Activated effector memory CD4-positive, alpha-beta T cell treated with anti-CD3 and anti-CD28 coated beads, Interleukin-2, amount 50 U/mL, for 16 hours (primary cell): ENCODE results near the gene PNPT1.
"Not testable (repeated sequence)": the region's sequence is repeated elsewhere in the genome, so short reads cannot be mapped to it uniquely, and the experiment has no call there.

Experiments
- DNase-seq: peaks from one replicate; pipeline ENCODE4 v3.0.0-alpha.2; 2020

Gene PNPT1

DNA sequence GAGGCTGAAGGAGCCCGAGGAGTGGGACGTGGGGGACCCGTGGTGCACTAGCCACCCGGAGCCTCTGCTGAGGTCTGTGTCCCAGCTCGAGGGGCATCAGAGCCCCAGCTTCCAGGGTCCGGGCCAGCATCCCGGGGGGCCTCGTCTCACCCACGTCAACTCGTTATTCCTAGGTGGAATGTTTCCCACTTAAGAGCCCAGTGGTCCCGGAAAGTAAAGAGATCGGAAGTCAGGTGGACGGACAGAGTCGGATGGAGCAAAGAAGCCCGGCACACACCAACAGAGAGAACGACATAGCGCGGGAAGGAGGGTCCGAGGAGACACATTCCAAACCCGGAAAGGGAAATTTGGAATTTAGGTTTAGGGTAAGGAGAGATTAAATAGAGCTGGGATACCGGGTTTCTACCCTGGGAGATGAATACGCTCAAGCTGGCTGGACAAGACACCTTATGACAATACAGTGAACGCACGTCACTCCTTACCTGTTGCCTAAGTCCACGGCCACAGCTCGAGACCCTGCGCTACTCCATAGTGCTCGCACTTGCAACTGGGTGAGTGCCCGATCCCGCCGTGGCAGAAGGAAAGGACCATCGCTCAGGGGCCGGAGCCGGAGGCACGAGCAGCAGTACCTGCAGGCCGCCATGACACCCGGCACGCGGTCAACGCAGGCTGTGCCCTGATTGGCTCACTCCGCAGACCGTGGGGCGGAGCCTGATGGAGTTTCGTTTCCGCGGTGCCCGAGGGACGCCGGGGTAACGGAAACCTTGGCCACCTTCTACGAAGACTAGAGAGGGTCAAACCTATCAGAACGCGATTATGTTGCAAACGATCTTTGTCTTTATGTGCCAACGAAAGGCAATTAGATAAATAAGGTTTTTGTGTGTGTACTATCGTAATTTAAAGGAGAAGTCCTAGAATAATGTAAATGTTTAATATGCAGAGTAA, at the start of gene PNPT1:
Gene PNPT1 (minus strand): TSS at position 664 of the 945 bp plus-strand sequence. CDS start 21 bp downstream, at position 643.
- DNase-seq = peak; percentile 97

- no peak for DNase-seq
Measured at GRCh38 chr2:55742996-55743395, 49.4 kb upstream of the PNPT1 start.

GRCh38 chr2:55736019-55736536, 42.4 kb upstream of the PNPT1 start:
- DNase-seq = not testable (repeated sequence)

DNA sequence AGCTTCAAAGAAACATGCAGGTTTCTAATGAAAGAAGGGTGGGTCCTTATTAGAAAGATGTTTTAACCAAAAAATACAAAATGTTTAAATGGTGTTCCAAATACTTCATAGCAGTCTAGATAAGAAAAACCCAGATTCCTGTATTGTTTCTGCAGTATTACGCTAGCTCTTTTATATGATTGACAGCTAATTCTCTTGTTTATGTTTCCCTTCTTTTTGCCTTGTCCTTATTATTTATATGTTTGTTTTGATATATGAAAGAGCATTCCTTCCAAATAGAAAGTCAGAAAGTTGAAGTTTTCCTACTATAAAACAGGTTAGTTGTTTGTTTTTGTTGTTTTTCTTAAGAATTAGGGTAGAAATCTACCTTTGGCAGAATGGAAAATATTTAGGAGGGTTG, 41.1 kb upstream of the PNPT1 start:
- no peak for DNase-seq

DNA sequence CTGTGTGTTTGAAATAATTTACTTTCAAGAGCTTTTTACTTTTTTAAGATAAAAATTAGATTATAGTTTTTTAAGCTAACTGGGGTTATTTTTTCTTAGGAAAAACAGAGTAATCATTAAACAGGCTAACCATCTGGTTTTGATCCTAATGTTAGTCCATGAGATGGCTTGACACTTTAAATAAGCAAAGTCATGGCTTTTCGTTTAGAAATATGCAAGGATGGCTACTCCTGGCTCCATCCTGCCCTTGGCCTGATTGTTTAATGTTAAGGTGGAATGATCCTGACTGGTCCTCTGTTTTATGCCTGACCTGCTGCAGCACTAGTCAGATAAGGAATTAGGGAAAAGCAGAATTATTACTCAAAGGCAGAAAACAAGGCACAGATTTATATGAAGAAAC, 39.7 kb upstream of the PNPT1 start:
- no peak for DNase-seq

GRCh38 chr2:55732854-55733253, 39.2 kb upstream of the PNPT1 start:
- no peak for DNase-seq

GRCh38 chr2:55729136-55729685, 35.6 kb upstream of the PNPT1 start:
- DNase-seq = no peak

GRCh38 chr2:55721596-55722215, 28.1 kb upstream of the PNPT1 start:
- DNase-seq = no peak

- DNase-seq = no peak
Measured at GRCh38 chr2:55720417-55720816, 26.8 kb upstream of the PNPT1 start.

DNA sequence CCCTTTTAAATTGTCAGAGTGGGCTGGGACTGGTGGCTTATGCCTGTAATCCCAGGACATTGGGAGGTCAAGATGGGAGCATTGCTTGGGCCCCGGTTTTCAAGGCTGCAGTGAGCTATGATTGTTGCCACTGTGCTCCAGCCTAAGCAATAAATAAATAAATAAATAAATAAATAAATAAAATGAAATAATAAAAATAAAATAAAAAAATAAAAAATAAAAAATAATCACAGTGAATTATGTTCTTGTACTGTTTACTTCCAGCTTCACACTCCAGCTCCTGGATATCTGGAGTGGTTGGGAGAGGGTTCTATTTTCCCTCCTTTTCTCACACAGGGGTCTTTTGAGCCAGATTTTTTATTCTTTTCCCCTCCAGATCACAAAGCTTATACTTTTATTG, 26.2 kb upstream of the PNPT1 start:
- DNase-seq = no peak

GRCh38 chr2:55718165-55719008, 24.7 kb upstream of the PNPT1 start:
- DNase-seq = peak; percentile 65

GRCh38 chr2:55715626-55716025, 22.0 kb upstream of the PNPT1 start:
- no peak for DNase-seq

DNA sequence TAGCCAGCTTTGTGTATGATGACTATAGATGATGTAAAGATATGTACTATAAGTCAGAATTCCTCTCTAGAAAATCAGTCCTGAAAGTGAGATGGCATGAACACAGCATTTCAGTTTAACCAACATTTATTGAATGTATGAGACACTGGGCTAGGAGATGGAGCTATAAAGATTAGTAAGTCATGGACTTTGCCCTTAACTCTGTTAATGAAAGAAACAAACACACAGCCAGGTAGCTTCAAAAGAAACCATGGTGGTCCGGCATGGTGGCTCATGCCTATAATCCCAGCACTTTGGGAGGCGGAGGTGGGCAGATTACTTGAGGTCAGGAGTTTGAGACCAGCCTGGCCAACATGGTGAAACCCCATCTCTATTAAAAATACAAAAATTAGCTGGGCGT, 21.5 kb upstream of the PNPT1 start:
- DNase-seq = not testable (repeated sequence)

- no peak for DNase-seq
Measured at GRCh38 chr2:55712477-55713060, 18.9 kb upstream of the PNPT1 start.

GRCh38 chr2:55710025-55710424, 16.4 kb upstream of the PNPT1 start:
- DNase-seq = no peak

- DNase-seq = no peak
Measured at GRCh38 chr2:55707751-55708150, 14.1 kb upstream of the PNPT1 start.

DNA sequence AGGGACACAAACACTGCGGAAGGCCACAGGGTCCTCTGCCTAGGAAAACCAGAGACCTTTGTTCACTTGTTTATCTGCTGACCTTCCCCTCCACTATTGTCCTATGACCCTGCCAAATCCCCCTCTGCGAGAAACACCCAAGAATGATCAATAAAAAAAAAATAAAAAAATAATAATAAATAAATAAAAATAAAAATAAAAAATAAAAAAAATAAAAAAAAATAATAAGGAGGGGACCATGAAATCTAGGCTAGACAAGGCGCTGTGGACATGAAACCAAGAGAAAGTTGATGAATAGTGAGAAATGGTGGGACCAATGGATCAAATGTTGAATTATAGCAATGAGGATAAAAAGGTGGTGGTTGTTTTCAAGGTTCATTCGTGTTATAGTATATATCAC, 12.6 kb upstream of the PNPT1 start:
- not testable (repeated sequence) for DNase-seq

- DNase-seq = no peak
Measured at GRCh38 chr2:55705027-55705653, 11.5 kb upstream of the PNPT1 start.

GRCh38 chr2:55703350-55703749, 9.7 kb upstream of the PNPT1 start:
- no peak for DNase-seq

DNA sequence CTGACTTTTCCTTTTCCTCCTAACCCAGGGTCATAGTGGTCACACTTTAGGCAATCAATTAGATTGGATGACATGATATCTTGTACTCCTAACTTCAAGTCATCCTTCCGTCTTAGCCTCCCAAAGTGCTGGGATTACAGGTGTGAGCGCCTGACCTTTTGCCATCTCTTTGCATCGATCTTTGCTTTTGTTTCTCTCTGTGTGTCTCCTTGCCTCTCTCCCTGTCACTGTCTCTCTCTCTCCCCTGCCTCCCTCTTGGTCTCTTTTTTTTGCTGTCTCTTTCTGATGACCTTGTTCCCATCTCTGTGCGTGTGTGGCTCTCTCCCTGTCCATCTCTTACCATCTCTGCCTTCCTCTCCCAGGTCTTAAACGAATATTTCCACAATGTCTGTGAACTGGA, 904 bp downstream of the PNPT1 start:
- not testable (repeated sequence) for DNase-seq

GRCh38 chr2:55672630-55673029, 21.0 kb downstream of the PNPT1 start:
- no peak for DNase-seq

DNA sequence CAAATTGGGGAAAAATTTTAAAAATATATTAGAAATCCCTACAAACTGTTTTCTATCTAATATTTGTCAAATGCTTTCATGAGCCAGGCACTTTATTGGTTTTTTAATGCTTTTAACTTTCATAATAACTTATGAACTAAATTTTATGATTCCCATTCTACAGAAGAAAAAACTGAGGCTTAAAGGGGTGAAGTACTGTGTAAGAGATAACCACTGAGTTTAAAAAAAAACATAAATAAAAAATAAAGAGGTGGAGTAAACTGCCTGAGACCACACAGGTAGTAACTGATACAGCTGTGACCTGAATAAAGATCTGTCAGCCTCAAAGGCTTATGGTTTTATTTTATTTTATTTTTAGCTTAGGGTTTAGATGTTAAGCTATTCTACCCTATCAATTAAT, 24.7 kb downstream of the PNPT1 start:
- no peak for DNase-seq
